Fibroblast of pulmonary artery (primary cell): Measurements from ENCODE around the gene EIF2B2.

ENCODE experiments used
- DNase-seq: peaks from one replicate; pipeline ENCODE4 v3.0.0-alpha.2; 2010; ENCODE audit warnings: low read depth
- H3K4me3 ChIP-seq: replicated peaks from 2 replicates; pipeline ENCODE4 v1.5.1; 2011; ENCODE audit warnings: low read depth, mild to moderate bottlenecking, control low read depth, low read length, moderate library complexity
- CTCF ChIP-seq: IDR thresholded peaks from 2 replicates; pipeline ENCODE4 v1.5.1; 2011; ENCODE audit warnings: mild to moderate bottlenecking, control low read depth, low read length, inconsistent platforms; ENCODE audit errors: missing control alignments

The EIF2B2 gene

DNA sequence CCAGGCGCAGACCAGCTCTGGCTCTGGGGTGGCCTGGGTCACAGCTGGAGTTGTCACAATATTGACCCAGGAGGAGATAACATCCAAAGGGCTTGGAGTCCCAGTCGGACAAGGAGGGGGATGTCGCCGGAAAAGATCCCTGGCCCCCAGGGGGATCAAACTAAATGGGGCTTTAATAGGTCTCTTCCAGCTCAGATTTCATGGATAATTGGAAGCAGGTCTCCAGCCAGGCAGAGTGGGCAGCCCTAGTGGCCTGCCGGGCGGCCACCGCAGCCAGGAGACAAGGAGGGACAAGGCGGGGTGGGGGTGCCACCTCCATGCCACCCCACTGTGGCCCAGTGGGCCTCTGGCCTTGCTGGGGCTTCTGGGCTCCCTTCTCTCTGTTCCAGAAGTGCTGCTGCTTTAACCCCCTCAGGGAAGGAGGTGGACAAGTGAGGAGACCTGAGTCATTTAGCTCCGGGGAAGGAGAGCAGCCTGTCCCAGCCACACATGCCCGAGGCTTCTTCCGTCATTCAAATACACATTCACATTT is 24.2 kb upstream of the EIF2B2 start:
- no peak overlapping the region for H3K4me3 ChIP-seq
- DNase-seq: no peak
- no peak for TF ChIP-seq CTCF

GRCh38 chr14:74979029-74979428 is 23.7 kb upstream of the EIF2B2 start:
- no peak for DNase-seq
- H3K4me3 ChIP-seq: no peak overlapping the region
- TF ChIP-seq CTCF: no peak

DNA sequence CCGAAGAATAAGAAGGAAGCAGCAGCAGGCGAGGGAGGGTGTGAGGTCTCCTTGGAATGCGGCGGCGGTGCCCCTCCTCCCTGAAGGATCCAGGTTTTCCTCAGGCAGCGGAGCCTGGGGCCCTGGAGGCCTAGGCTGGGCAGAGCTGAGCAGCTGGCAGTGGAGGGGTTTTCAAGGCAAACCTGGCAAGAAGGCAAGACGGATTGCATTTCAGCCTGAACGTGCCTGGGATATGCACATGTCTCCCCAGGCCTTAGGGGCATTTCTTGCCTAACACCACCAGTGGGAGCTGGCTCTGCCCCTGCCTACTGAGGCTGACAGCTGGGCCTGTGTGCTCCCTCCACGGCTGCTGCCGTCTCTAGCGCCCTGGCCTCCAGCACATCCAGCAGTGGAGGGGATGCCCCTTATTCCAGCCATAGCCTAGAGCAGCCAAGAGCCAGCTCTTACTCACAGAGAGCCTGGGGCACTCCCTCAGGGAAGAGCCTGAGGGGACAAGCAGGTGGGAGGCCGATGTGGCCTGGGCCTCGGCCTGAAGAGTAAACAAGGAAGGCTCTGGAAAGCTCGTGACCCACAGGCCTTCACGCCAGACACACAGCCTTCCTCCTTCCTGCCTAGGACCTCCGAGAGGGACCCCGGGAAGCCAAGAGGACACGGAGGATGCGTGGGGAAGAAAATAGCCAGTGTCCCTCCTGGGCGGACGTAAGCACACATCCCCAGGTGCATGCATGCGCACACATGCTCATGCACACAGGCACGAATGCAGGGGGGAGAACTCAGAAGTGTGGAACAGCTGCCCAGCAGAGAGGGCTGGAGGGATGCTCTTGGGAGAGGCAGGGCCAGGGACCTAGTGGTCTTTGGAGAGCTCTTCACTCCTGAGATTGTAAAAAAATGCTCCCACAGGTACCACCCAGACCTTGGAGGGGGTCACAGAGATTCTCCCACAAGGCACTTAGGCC is 23.0 kb upstream of the EIF2B2 start:
- no peak overlapping the region for H3K4me3 ChIP-seq
- DNase-seq: peak; percentile 52
- peak; percentile 2 for TF ChIP-seq CTCF

DNA sequence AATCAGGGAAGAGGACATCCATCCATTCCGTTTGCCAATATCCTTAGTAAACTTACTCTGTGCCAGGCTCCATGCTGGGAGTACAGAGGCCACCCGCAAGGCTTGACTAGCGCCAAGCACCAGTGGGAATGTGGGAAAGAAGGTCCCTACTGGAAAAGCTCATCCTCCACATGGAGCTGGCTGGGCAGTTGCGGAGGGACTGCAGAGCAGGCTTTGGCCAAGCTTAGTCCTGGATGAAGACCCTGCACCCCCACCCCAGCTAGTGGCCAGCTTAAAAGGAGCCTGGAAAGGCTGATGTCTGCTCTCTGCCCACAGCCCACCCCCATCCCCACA is 22.4 kb upstream of the EIF2B2 start:
- no peak overlapping the region for H3K4me3 ChIP-seq
- DNase-seq: no peak
- no peak for TF ChIP-seq CTCF

GRCh38 chr14:74980731-74981461 is 21.8 kb upstream of the EIF2B2 start:
- TF ChIP-seq CTCF: no peak
- no peak overlapping the region for H3K4me3 ChIP-seq
- peak; percentile 45 for DNase-seq

GRCh38 chr14:74981462-74981782 is 21.3 kb upstream of the EIF2B2 start:
- TF ChIP-seq CTCF: no peak
- no peak overlapping the region for H3K4me3 ChIP-seq
- DNase-seq: no peak
